Esophagus muscularis mucosa (tissue), 4 donors: ENCODE data around the gene HCK.

Experiments used
- EP300 ChIP-seq: sonication (generic); formaldehyde crosslinking; IDR thresholded peaks from one replicate; pipeline ENCODE4 v1.6.1; 2017; ENCODE audit warnings: antibody characterized with exemption
- POLR2A ChIP-seq: fragments of 450-650 bp; IDR thresholded peaks from one replicate; pipeline ENCODE4 v1.6.1; 2017; ENCODE audit warnings: antibody characterized with exemption, moderate library complexity, mild to moderate bottlenecking, low read depth
- POLR2AphosphoS5 ChIP-seq, 2 donors: sonication (generic); formaldehyde crosslinking; IDR thresholded peaks; one replicate each; pipeline ENCODE4 v1.6.1; 2017; ENCODE audit warnings: antibody characterized with exemption in 2 of 2
- TF ChIP-seq, protein P1 (sequence below), 3 experiments: fragments of 200-600 bp in 2 of 3; fragments of 450-650 bp in 1 of 3; sonication (generic) in 2 of 3; IDR thresholded peaks; one replicate each; pipeline ENCODE4 v1.5.1; 2017 to 2019; ENCODE audit warnings: antibody characterized with exemption in 3 of 3, mild to moderate bottlenecking in 2 of 3, moderate library complexity in 1 of 3

DNA sequence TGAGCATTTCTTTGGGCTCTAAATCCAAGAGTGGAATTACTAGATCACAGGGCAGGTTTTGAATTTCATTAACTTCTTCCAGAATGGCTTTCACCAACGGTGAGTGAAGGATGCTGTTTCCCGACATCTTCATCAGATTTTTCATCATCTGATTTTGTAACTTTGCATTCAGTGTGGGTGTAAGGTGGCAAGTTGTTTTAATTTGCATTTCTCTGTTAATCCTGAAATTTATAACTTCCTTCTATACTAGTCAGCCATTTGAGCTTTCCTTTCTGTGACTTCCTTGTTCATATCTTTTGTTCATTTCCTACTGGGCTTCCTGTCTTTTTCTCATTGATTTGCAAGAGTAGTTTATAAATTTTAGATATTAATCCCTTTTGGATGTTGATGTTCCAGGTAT is 18.7 kb upstream of the HCK start:
- no peak for TF ChIP-seq POLR2A
- TF ChIP-seq, protein P1, sequence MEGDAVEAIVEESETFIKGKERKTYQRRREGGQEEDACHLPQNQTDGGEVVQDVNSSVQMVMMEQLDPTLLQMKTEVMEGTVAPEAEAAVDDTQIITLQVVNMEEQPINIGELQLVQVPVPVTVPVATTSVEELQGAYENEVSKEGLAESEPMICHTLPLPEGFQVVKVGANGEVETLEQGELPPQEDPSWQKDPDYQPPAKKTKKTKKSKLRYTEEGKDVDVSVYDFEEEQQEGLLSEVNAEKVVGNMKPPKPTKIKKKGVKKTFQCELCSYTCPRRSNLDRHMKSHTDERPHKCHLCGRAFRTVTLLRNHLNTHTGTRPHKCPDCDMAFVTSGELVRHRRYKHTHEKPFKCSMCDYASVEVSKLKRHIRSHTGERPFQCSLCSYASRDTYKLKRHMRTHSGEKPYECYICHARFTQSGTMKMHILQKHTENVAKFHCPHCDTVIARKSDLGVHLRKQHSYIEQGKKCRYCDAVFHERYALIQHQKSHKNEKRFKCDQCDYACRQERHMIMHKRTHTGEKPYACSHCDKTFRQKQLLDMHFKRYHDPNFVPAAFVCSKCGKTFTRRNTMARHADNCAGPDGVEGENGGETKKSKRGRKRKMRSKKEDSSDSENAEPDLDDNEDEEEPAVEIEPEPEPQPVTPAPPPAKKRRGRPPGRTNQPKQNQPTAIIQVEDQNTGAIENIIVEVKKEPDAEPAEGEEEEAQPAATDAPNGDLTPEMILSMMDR (IDR thresholded peaks at IDR 0.05), result no peak
- no peak for TF ChIP-seq EP300
- no peak for TF ChIP-seq POLR2AphosphoS5 (IDR thresholded peaks at IDR 0.05)
